ENCODE data around the gene CLRN2. TPM values are rescaled to one million over a fixed set of nuclear protein-coding genes. Genes with fewer than 3 reads are reported as not detected.

The CLRN2 gene
- total RNA-seq, 1 experiment from 2014 or later = not detected

DNA sequence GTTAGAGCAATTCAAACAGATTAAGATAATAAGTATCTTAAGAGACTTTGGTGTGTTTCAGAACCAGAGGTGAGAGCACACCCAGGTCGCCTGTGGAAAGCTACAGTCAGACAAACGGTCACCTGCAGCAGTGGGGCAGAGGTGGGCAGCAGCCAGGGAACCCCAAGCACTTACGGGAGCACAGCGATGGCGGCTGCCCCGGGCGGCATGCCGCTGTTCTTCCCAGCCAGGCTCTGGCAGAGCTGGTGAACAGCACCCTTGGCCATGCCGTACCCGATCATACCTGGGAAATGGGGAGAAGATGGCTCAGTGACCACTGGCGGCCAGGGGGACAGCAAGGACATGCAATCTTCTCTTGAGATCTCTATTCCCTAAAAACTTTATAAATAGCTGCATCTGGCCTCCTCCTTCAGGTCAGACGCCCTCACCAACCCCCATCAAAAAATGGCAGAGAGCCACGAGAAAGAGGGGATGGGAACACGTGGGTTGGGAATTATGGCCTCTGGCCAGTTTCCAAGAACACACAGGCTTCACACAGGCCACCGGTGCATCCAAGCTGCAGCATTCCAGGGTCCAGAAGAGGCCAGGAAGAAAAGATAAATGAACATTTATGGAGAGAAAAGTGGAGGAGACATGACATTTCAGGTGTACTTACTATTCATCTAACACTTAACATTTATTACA, 22.8 kb upstream of the CLRN2 start:
- peaks cover 0 to 10% of the 10 kb centered on the region in 2 experiments; a peak in 1 of 4 replicates for H3K4me1 ChIP-seq (ENCODE audit: control insufficient read depth in 1 of 2, insufficient read depth in 2 of 2, low read length in 2 of 2)
- ATAC-seq (no peak), DNase-seq (ENCODE audit: low read depth, low spot score) (no peak)
- H3K4me3 ChIP-seq (replicated peaks in 1 of 2; ENCODE audit: low read depth in 1 of 2, low read length in 2 of 2) = no peak overlapping the region
- intact Hi-C loops (cut with micrococcal nuclease) = no loop called here
- H3K9ac ChIP-seq (ENCODE audit: low read length) = no peak overlapping the region
- H3K9me3 ChIP-seq (ENCODE audit: control insufficient read depth in 1 of 2, insufficient read depth in 1 of 2, low read depth in 1 of 2, low read length in 2 of 2) = no peaks in the 10 kb centered on the region
- H3K27me3 ChIP-seq (ENCODE audit: insufficient read depth, low read length) = no peaks in the 10 kb centered on the region
- no peak overlapping the region for H2AFZ ChIP-seq (ENCODE audit: low read depth, low read length, poor library complexity, severe bottlenecking)
- H4K20me1 ChIP-seq (ENCODE audit: insufficient read depth) = no peaks in the 10 kb centered on the region; the same call in 1 of the 2 replicates
- peaks cover 18 to 22% of the 10 kb centered on the region in 2 experiments; a peak in 3 of 4 replicates for H3K36me3 ChIP-seq (ENCODE audit: control insufficient read depth in 1 of 2, insufficient read depth in 2 of 2, low read length in 2 of 2)
- ChIA-PET POLR2A (no interaction called here), CTCF (no interaction called here), RAD21 (ENCODE audit: low non-redundant PET in 1 of 2, low total read pairs in 2 of 2, uncharacterized antibody in 2 of 2, unreplicated experiment in 2 of 2) (no interaction called here)
- H3K4me2 ChIP-seq (ENCODE audit: low read length) = no peak overlapping the region
- no peak overlapping the region for H3K27ac ChIP-seq (ENCODE audit: low read depth, low read length)
- TF ChIP-seq FOSL1 (IDR thresholded peaks at IDR 0.05; ENCODE audit: low read depth) (no peak), JUND (IDR thresholded peaks at IDR 0.05) (no peak), EZH2phosphoT487 (IDR thresholded peaks at IDR 0.05; ENCODE audit: borderline replicate concordance) (no peak), TCF7L2 (IDR thresholded peaks at IDR 0.05; ENCODE audit: borderline replicate concordance, extremely low read depth, insufficient read depth, insufficient read length) (no peak), POLR2A (IDR thresholded peaks at IDR 0.05; ENCODE audit: borderline replicate concordance, extremely low read depth, insufficient read depth, insufficient read length) (no peak), ELF1 (IDR thresholded peaks at IDR 0.05; ENCODE audit: borderline replicate concordance, low read depth) (no peak), SP1 (IDR thresholded peaks at IDR 0.05; ENCODE audit: low read depth) (no peak), RAD21 (IDR thresholded peaks at IDR 0.05; ENCODE audit: low read depth) (no peak), POLR2AphosphoS5 (IDR thresholded peaks at IDR 0.05; ENCODE audit: low read depth, low read length) (no peak), SRF (IDR thresholded peaks at IDR 0.05; ENCODE audit: low read depth) (no peak), CBX3 (IDR thresholded peaks at IDR 0.05; ENCODE audit: low read depth) (no peak), ZNF274 (IDR thresholded peaks at IDR 0.05; ENCODE audit: low read depth, low read length) (no peak), YY1 (IDR thresholded peaks at IDR 0.05; ENCODE audit: extremely low read depth, insufficient replicate concordance, low read depth, low read length) (no peak), ZFX (IDR thresholded peaks at IDR 0.05) (no peak), EZH2 (IDR thresholded peaks at IDR 0.05) (no peak), EGR1 (IDR thresholded peaks at IDR 0.05; ENCODE audit: low read depth) (no peak)
- TF ChIP-seq, protein P1, sequence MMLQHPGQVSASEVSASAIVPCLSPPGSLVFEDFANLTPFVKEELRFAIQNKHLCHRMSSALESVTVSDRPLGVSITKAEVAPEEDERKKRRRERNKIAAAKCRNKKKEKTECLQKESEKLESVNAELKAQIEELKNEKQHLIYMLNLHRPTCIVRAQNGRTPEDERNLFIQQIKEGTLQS (IDR thresholded peaks at IDR 0.05) = no peak
- TF ChIP-seq, protein P2, sequence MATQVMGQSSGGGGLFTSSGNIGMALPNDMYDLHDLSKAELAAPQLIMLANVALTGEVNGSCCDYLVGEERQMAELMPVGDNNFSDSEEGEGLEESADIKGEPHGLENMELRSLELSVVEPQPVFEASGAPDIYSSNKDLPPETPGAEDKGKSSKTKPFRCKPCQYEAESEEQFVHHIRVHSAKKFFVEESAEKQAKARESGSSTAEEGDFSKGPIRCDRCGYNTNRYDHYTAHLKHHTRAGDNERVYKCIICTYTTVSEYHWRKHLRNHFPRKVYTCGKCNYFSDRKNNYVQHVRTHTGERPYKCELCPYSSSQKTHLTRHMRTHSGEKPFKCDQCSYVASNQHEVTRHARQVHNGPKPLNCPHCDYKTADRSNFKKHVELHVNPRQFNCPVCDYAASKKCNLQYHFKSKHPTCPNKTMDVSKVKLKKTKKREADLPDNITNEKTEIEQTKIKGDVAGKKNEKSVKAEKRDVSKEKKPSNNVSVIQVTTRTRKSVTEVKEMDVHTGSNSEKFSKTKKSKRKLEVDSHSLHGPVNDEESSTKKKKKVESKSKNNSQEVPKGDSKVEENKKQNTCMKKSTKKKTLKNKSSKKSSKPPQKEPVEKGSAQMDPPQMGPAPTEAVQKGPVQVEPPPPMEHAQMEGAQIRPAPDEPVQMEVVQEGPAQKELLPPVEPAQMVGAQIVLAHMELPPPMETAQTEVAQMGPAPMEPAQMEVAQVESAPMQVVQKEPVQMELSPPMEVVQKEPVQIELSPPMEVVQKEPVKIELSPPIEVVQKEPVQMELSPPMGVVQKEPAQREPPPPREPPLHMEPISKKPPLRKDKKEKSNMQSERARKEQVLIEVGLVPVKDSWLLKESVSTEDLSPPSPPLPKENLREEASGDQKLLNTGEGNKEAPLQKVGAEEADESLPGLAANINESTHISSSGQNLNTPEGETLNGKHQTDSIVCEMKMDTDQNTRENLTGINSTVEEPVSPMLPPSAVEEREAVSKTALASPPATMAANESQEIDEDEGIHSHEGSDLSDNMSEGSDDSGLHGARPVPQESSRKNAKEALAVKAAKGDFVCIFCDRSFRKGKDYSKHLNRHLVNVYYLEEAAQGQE (IDR thresholded peaks at IDR 0.05; ENCODE audit: low read depth) = no peak
- TF ChIP-seq, protein P3, sequence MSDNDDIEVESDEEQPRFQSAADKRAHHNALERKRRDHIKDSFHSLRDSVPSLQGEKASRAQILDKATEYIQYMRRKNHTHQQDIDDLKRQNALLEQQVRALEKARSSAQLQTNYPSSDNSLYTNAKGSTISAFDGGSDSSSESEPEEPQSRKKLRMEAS (IDR thresholded peaks at IDR 0.05) = no peak
- TF ChIP-seq, protein P4, sequence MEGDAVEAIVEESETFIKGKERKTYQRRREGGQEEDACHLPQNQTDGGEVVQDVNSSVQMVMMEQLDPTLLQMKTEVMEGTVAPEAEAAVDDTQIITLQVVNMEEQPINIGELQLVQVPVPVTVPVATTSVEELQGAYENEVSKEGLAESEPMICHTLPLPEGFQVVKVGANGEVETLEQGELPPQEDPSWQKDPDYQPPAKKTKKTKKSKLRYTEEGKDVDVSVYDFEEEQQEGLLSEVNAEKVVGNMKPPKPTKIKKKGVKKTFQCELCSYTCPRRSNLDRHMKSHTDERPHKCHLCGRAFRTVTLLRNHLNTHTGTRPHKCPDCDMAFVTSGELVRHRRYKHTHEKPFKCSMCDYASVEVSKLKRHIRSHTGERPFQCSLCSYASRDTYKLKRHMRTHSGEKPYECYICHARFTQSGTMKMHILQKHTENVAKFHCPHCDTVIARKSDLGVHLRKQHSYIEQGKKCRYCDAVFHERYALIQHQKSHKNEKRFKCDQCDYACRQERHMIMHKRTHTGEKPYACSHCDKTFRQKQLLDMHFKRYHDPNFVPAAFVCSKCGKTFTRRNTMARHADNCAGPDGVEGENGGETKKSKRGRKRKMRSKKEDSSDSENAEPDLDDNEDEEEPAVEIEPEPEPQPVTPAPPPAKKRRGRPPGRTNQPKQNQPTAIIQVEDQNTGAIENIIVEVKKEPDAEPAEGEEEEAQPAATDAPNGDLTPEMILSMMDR (IDR thresholded peaks at IDR 0.05 in 2 of 3, conservative IDR thresholded peaks at IDR 0.05 in 1 of 3; ENCODE audit: borderline replicate concordance in 1 of 3, insufficient read depth in 1 of 3, low read depth in 2 of 3, low read length in 2 of 3) = no peak
- peaks cover 24% of the 10 kb centered on the region for H3K79me2 ChIP-seq (ENCODE audit: insufficient read depth, low read length)
- BruUV-seq (replicated peaks) = no TSS peak
- H3K9me2 ChIP-seq (ENCODE audit: insufficient read depth) = no peaks in the 10 kb centered on the region

Data from HCT116 (cell line).